ENCODE results near the gene C1orf159.
A peak's percentile ranks its signal among the peaks of the same experiment; 100 is the strongest.
"Not testable (repeated sequence)": the region's sequence is repeated elsewhere in the genome, so short reads cannot be mapped to it uniquely, and the experiment has no call there.

The C1orf159 gene

DNA sequence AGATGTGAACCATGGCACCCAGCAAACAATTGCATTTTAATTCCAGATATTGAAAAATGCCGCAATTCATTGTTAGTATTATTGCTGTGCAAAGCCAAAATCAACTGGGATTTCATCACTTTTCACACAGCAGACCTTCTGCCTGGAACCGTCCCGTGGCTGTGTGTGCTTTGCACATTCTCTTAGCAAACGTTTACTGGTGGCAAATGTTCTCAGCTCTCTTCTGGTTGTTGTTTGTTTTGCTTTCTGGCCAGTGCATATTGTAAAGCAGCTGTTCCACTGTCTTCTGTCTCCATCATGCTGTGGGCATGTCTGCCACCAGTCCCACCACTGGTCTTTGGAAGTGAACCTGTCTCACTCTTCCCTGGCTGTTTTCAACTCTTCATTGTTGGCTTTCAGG is 38.0 kb upstream of the C1orf159 start:
- Histone ChIP-seq H2AK5ac (ENCODE audit: low read length, severe bottlenecking) (peak overlapping the region; percentile 61), H2BK15ac (ENCODE audit: low read depth, poor library complexity, severe bottlenecking) (no peak overlapping the region), H2BK120ac (ENCODE audit: low read depth, low read length) (no peak overlapping the region), H3K9ac (ENCODE audit: low read length) (no peak overlapping the region), H2BK12ac (ENCODE audit: low read length in 2 of 2) (no peak overlapping the region), H4K8ac (ENCODE audit: low read length) (no peak overlapping the region), H2AFZ (ENCODE audit: low read depth, low read length) (no peak overlapping the region), H3K4me3 (ENCODE audit: insufficient read depth in 1 of 2, low read depth in 1 of 2, low read length in 2 of 2) (no peak overlapping the region), H2BK5ac (ENCODE audit: low read depth, low read length, poor library complexity, severe bottlenecking) (no peak overlapping the region), H4K91ac (ENCODE audit: low read length) (no peak overlapping the region), H3K36me3 (ENCODE audit: control insufficient read depth in 1 of 2, insufficient read depth in 2 of 2, low read depth in 1 of 2, low read length in 2 of 2) (peaks cover 0 to 6% of the 10 kb centered on the region in 2 experiments), H3K79me1 (replicated peaks; ENCODE audit: low read length, poor library complexity, severe bottlenecking) (no peaks in the 10 kb centered on the region), H3K4me2 (ENCODE audit: low read length, poor library complexity, severe bottlenecking) (no peak overlapping the region), H3K4me1 (ENCODE audit: control insufficient read depth, insufficient read depth, low read depth, low read length) (peaks cover 35% of the 10 kb centered on the region), H3K27ac (ENCODE audit: low read length, poor library complexity, severe bottlenecking) (peak overlapping the region; percentile 11), H3K18ac (ENCODE audit: low read depth in 1 of 2, low read length in 2 of 2) (no peak overlapping the region), H3K9me3 (ENCODE audit: control insufficient read depth, low read length) (no peaks in the 10 kb centered on the region), H3K27me3 (ENCODE audit: control insufficient read depth in 1 of 2, insufficient read depth in 1 of 2, low read length in 2 of 2) (no peaks in the 10 kb centered on the region), H3K14ac (ENCODE audit: low read length in 2 of 2) (no peak overlapping the region), H3K23ac (ENCODE audit: low read length in 2 of 2) (no peak overlapping the region), H3K4ac (ENCODE audit: low read depth in 1 of 2, low read length in 2 of 2) (peak overlapping the region in 1 of 2 experiments; percentile 49)
- no peak for DNase-seq
- 81% methylated on average over 4 of the region's 4 CpGs for WGBS

DNA sequence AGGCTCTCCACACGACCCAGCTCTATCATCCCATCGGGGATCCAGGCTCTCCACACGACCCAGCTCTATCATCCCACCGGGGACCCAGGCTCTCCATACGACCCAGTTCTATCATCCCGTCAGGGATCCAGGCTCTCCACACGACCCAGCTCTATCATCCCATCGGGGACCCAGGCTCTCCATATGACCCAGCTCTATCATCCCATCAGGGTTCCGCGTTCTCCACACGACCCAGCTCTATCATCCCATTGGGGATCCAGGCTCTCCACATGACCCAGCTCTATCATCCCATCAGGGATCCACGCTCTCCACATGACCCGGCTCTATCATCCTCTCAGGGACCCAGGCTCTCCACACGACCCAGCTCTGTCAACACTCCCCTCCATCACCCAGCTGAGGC is 37.3 kb upstream of the C1orf159 start:
- peaks cover 0 to 10% of the 10 kb centered on the region in 2 experiments for H3K36me3 ChIP-seq (ENCODE audit: control insufficient read depth in 1 of 2, insufficient read depth in 2 of 2, low read depth in 1 of 2, low read length in 2 of 2)
- not testable (repeated sequence) for H2BK5ac ChIP-seq (ENCODE audit: low read depth, low read length, poor library complexity, severe bottlenecking); H2AFZ ChIP-seq (ENCODE audit: low read depth, low read length); H3K18ac ChIP-seq (ENCODE audit: low read depth in 1 of 2, low read length in 2 of 2); H3K27ac ChIP-seq (ENCODE audit: low read length, poor library complexity, severe bottlenecking); H3K4me3 ChIP-seq (ENCODE audit: insufficient read depth in 1 of 2, low read depth in 1 of 2, low read length in 2 of 2); H3K79me1 ChIP-seq (replicated peaks; ENCODE audit: low read length, poor library complexity, severe bottlenecking); H2BK12ac ChIP-seq (ENCODE audit: low read length in 2 of 2); H2BK15ac ChIP-seq (ENCODE audit: low read depth, poor library complexity, severe bottlenecking); H3K14ac ChIP-seq (ENCODE audit: low read length in 2 of 2); DNase-seq; H4K8ac ChIP-seq (ENCODE audit: low read length); H3K9ac ChIP-seq (ENCODE audit: low read length); H4K91ac ChIP-seq (ENCODE audit: low read length); H2AK5ac ChIP-seq (ENCODE audit: low read length, severe bottlenecking); H2BK120ac ChIP-seq (ENCODE audit: low read depth, low read length); H3K9me3 ChIP-seq (ENCODE audit: control insufficient read depth, low read length); H3K4me2 ChIP-seq (ENCODE audit: low read length, poor library complexity, severe bottlenecking); H3K23ac ChIP-seq (ENCODE audit: low read length in 2 of 2); H3K4ac ChIP-seq (ENCODE audit: low read depth in 1 of 2, low read length in 2 of 2); H3K27me3 ChIP-seq (ENCODE audit: control insufficient read depth in 1 of 2, insufficient read depth in 1 of 2, low read length in 2 of 2)
- peaks cover 29% of the 10 kb centered on the region for H3K4me1 ChIP-seq (ENCODE audit: control insufficient read depth, insufficient read depth, low read depth, low read length)
- WGBS = 87% methylated on average over 14 of the region's 14 CpGs

DNA sequence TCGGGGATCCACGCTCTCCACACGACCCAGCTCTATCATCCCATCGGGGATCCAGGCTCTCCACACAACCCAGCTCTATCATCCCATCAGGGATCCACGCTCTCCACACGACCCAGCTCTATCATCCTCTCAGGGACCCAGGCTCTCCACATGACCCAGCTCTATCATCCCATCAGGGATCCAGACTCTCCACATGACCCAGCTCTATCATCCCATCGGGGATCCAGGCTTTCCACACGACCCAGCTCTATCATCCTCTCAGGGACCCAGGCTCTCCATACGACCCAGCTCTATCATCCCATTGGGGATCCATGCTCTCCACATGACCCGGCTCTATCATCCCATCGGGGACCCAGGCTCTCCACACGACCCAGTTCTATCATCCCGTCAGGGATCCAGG is 36.5 kb upstream of the C1orf159 start:
- 87% methylated on average over 13 of the region's 13 CpGs for WGBS
- H3K27ac ChIP-seq (ENCODE audit: low read length, poor library complexity, severe bottlenecking); H2AK5ac ChIP-seq (ENCODE audit: low read length, severe bottlenecking); H3K4me3 ChIP-seq (ENCODE audit: insufficient read depth in 1 of 2, low read depth in 1 of 2, low read length in 2 of 2); H3K9me3 ChIP-seq (ENCODE audit: control insufficient read depth, low read length); H3K23ac ChIP-seq (ENCODE audit: low read length in 2 of 2); H2BK15ac ChIP-seq (ENCODE audit: low read depth, poor library complexity, severe bottlenecking); H3K9ac ChIP-seq (ENCODE audit: low read length); H3K18ac ChIP-seq (ENCODE audit: low read depth in 1 of 2, low read length in 2 of 2); H2AFZ ChIP-seq (ENCODE audit: low read depth, low read length); H3K27me3 ChIP-seq (ENCODE audit: control insufficient read depth in 1 of 2, insufficient read depth in 1 of 2, low read length in 2 of 2); H2BK5ac ChIP-seq (ENCODE audit: low read depth, low read length, poor library complexity, severe bottlenecking); H3K4me2 ChIP-seq (ENCODE audit: low read length, poor library complexity, severe bottlenecking); H2BK120ac ChIP-seq (ENCODE audit: low read depth, low read length); H2BK12ac ChIP-seq (ENCODE audit: low read length in 2 of 2); H4K8ac ChIP-seq (ENCODE audit: low read length); H4K91ac ChIP-seq (ENCODE audit: low read length); H3K79me1 ChIP-seq (replicated peaks; ENCODE audit: low read length, poor library complexity, severe bottlenecking); H3K14ac ChIP-seq (ENCODE audit: low read length in 2 of 2); H3K4ac ChIP-seq (ENCODE audit: low read depth in 1 of 2, low read length in 2 of 2); DNase-seq: not testable (repeated sequence)
- H3K4me1 ChIP-seq (ENCODE audit: control insufficient read depth, insufficient read depth, low read depth, low read length) = peaks cover 21% of the 10 kb centered on the region
- H3K36me3 ChIP-seq (ENCODE audit: control insufficient read depth in 1 of 2, insufficient read depth in 2 of 2, low read depth in 1 of 2, low read length in 2 of 2) = peaks cover 0 to 11% of the 10 kb centered on the region in 2 experiments

DNA sequence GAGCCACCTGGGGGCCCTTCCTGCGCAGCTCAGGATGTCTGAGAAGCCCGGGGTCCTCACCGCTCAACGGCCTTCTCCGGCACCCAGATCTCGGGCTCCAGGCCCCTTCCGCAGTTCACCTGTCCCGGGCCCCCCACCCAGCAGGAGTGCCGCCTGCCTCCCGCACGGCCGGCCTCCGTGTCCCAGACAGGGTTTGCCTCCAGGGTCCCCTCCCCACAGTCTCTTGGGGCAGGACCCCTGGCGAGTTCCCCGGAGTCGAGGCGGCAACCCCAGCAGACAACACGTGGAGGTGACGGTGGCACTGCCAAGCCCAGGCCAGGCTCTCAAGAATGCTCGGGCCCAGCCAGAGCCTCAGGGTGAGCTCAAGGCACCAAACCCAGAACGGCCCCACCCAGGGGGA is 35.4 kb upstream of the C1orf159 start:
- peaks cover 15% of the 10 kb centered on the region for H3K4me1 ChIP-seq (ENCODE audit: control insufficient read depth, insufficient read depth, low read depth, low read length)
- H3K27me3 ChIP-seq (ENCODE audit: control insufficient read depth in 1 of 2, insufficient read depth in 1 of 2, low read length in 2 of 2) = peaks cover 0 to 11% of the 10 kb centered on the region in 2 experiments
- no peak overlapping the region for H2BK120ac ChIP-seq (ENCODE audit: low read depth, low read length)
- no peak overlapping the region for H4K8ac ChIP-seq (ENCODE audit: low read length)
- no peak overlapping the region for H2AK5ac ChIP-seq (ENCODE audit: low read length, severe bottlenecking)
- H4K91ac ChIP-seq (ENCODE audit: low read length) = no peak overlapping the region
- H2BK5ac ChIP-seq (ENCODE audit: low read depth, low read length, poor library complexity, severe bottlenecking) = no peak overlapping the region
- H3K4me3 ChIP-seq (ENCODE audit: insufficient read depth in 1 of 2, low read depth in 1 of 2, low read length in 2 of 2) = no peak overlapping the region
- H3K14ac ChIP-seq (ENCODE audit: low read length in 2 of 2) = peak overlapping the region in 1 of 2 experiments; percentile 14
- H3K4me2 ChIP-seq (ENCODE audit: low read length, poor library complexity, severe bottlenecking) = no peak overlapping the region
- no peak overlapping the region for H3K9ac ChIP-seq (ENCODE audit: low read length)
- no peak overlapping the region for H2BK12ac ChIP-seq (ENCODE audit: low read length in 2 of 2)
- no peak overlapping the region for H3K18ac ChIP-seq (ENCODE audit: low read depth in 1 of 2, low read length in 2 of 2)
- no peak overlapping the region for H3K23ac ChIP-seq (ENCODE audit: low read length in 2 of 2)
- H3K36me3 ChIP-seq (ENCODE audit: control insufficient read depth in 1 of 2, insufficient read depth in 2 of 2, low read depth in 1 of 2, low read length in 2 of 2) = peaks cover 0 to 11% of the 10 kb centered on the region in 2 experiments
- H3K27ac ChIP-seq (ENCODE audit: low read length, poor library complexity, severe bottlenecking) = no peak overlapping the region
- WGBS = 95% methylated on average over 21 of the region's 21 CpGs
- DNase-seq = no peak
- no peak overlapping the region for H3K4ac ChIP-seq (ENCODE audit: low read depth in 1 of 2, low read length in 2 of 2)
- H2BK15ac ChIP-seq (ENCODE audit: low read depth, poor library complexity, severe bottlenecking) = no peak overlapping the region
- H3K79me1 ChIP-seq (replicated peaks; ENCODE audit: low read length, poor library complexity, severe bottlenecking) = no peaks in the 10 kb centered on the region
- H3K9me3 ChIP-seq (ENCODE audit: control insufficient read depth, low read length) = no peaks in the 10 kb centered on the region
- no peak overlapping the region for H2AFZ ChIP-seq (ENCODE audit: low read depth, low read length)
